Calu3 (cell line): ENCODE results near the gene TIE1. TPM values are rescaled to one million over a fixed set of nuclear protein-coding genes. Genes with fewer than 3 reads are reported as not detected.

Source experiments
- BruUV-seq: library from RNA; stranded (reverse); fragments of 400-500 nt; replicated peaks from 2 replicates; lab custom pipeline; 2021; lab: Mats Ljungman, UMichigan
- CTCF ChIA-PET: fragments of 300-600 bp; sonication (Branson Sonifier 250); formaldehyde crosslinking; loops from one replicate; lab custom pipeline; 2022; ENCODE audit warnings: antibody characterized with exemption; lab: Charles Lee
- DNase-seq: peaks from one replicate; pipeline ENCODE4 v3.0.0; 2022
- H3K27ac Mint-ChIP-seq: one replicate; pipeline ENCODE4 v1.8.0; 2022; ENCODE audit warnings: mixed read lengths; ENCODE audit not compliant: unreplicated experiment
- H3K27me3 Mint-ChIP-seq: one replicate; pipeline ENCODE4 v1.8.0; 2022; ENCODE audit warnings: mixed read lengths; ENCODE audit not compliant: unreplicated experiment
- H3K36me3 Mint-ChIP-seq: one replicate; pipeline ENCODE4 v1.8.0; 2022; ENCODE audit warnings: mild to moderate bottlenecking, moderate library complexity, mixed read lengths; ENCODE audit not compliant: insufficient read depth, unreplicated experiment
- H3K4me1 Mint-ChIP-seq: one replicate; pipeline ENCODE4 v1.8.0; 2022; ENCODE audit warnings: mild to moderate bottlenecking, low read depth, mixed read lengths; ENCODE audit not compliant: unreplicated experiment
- H3K4me3 Mint-ChIP-seq: one replicate; pipeline ENCODE4 v1.8.0; 2022; ENCODE audit warnings: mild to moderate bottlenecking, low read depth, moderate library complexity, mixed read lengths; ENCODE audit not compliant: unreplicated experiment
- H3K9me3 Mint-ChIP-seq: one replicate; pipeline ENCODE4 v1.8.0; 2022; ENCODE audit warnings: low read depth, mixed read lengths; ENCODE audit not compliant: unreplicated experiment
- CTCF ChIP-seq: fragments of 200-600 bp; IDR thresholded peaks from one replicate; pipeline ENCODE4 v1.8.0; 2022; ENCODE audit warnings: antibody characterized with exemption; ENCODE audit not compliant: unreplicated experiment
- intact Hi-C: fragments of 100-400 bp; cut with micrococcal nuclease; formaldehyde crosslinking; loops from one replicate; pipeline ENCODE4 v1.10.0; 2022; ENCODE audit not compliant: unreplicated experiment
- total RNA-seq: library from RNA; stranded (reverse); gene quantifications from 2 replicates; pipeline ENCODE4 v1.2.3, GENCODE V29; 2022

TIE1 gene
- total RNA-seq, 1 experiment from 2014 or later = not detected

- CTCF ChIA-PET = no interaction called here
- no peaks in the 10 kb centered on the region for H3K27me3 Mint-ChIP-seq
- DNase-seq = no peak
- BruUV-seq = no TSS peak
- intact Hi-C loops = no loop called here
- no peaks in the 10 kb centered on the region for H3K9me3 Mint-ChIP-seq
- H3K4me3 Mint-ChIP-seq = no peak overlapping the region
- no peak for TF ChIP-seq CTCF
- no peak overlapping the region for H3K27ac Mint-ChIP-seq
- peaks cover 5% of the 10 kb centered on the region for H3K36me3 Mint-ChIP-seq
- H3K4me1 Mint-ChIP-seq = peaks cover 20% of the 10 kb centered on the region
These were observed 46.9 kb upstream of the TIE1 start for GRCh38 chr1:43253876-43254275.

GRCh38 chr1:43255438-43256210, 45.2 kb upstream of the TIE1 start:
- BruUV-seq = no TSS peak
- no peaks in the 10 kb centered on the region for H3K9me3 Mint-ChIP-seq
- intact Hi-C loops = no loop called here
- peak overlapping the region; percentile 48 for H3K27ac Mint-ChIP-seq
- TF ChIP-seq CTCF = no peak
- no peak overlapping the region for H3K4me3 Mint-ChIP-seq
- DNase-seq = no peak
- H3K36me3 Mint-ChIP-seq = peaks cover 5% of the 10 kb centered on the region
- H3K4me1 Mint-ChIP-seq = peaks cover 20% of the 10 kb centered on the region
- CTCF ChIA-PET = interaction anchor here (1.9 kb wide), 1 partner anchor 103 kb away, joined by 5 read pairs; the partner anchor contains the start of gene CDC20
- H3K27me3 Mint-ChIP-seq = no peaks in the 10 kb centered on the region

- TF ChIP-seq CTCF = no peak
- DNase-seq = peak; percentile 72
- no peak overlapping the region for H3K4me3 Mint-ChIP-seq
- no peaks in the 10 kb centered on the region for H3K9me3 Mint-ChIP-seq
- CTCF ChIA-PET = interaction anchor here (1.0 to 1.9 kb wide), 3 partner anchors 102 to 158 kb away, joined by 3 to 6 read pairs (median 5); partner anchors contain the start of genes CDC20 and ELOVL1
- no peaks in the 10 kb centered on the region for H3K27me3 Mint-ChIP-seq
- peaks cover 5% of the 10 kb centered on the region for H3K36me3 Mint-ChIP-seq
- BruUV-seq = no TSS peak
- H3K27ac Mint-ChIP-seq = peak overlapping the region; percentile 48
- intact Hi-C loops = no loop called here
- H3K4me1 Mint-ChIP-seq = peaks cover 20% of the 10 kb centered on the region
These were observed 43.9 kb upstream of the TIE1 start for GRCh38 chr1:43256675-43257570.

GRCh38 chr1:43258370-43258769, 42.4 kb upstream of the TIE1 start:
- no peak overlapping the region for H3K4me3 Mint-ChIP-seq
- peaks cover 10% of the 10 kb centered on the region for H3K36me3 Mint-ChIP-seq
- peaks cover 20% of the 10 kb centered on the region for H3K4me1 Mint-ChIP-seq
- TF ChIP-seq CTCF = no peak
- intact Hi-C loops = no loop called here
- no peak overlapping the region for H3K27ac Mint-ChIP-seq
- no peaks in the 10 kb centered on the region for H3K27me3 Mint-ChIP-seq
- no peak for DNase-seq
- CTCF ChIA-PET = no interaction called here
- H3K9me3 Mint-ChIP-seq = no peaks in the 10 kb centered on the region
- no TSS peak for BruUV-seq
